Breast epithelium (tissue), 4 donors: ENCODE results near the gene IGSF3. TPM values are rescaled to one million over a fixed set of nuclear protein-coding genes. Genes with fewer than 3 reads are reported as not detected.

Experiments used
- DNase-seq, 2 donors: peaks; one replicate each; pipeline ENCODE4 v3.0.0-alpha.2; 2019; ENCODE audit warnings: low spot score in 2 of 2
- H3K27ac ChIP-seq, 2 donors: fragments of 200-600 bp; sonication (generic) in 1 of 2; one replicate each; pipeline ENCODE4 v1.5.1; 2016 to 2019; ENCODE audit warnings: mild to moderate bottlenecking in 1 of 2
- H3K27me3 ChIP-seq, 2 donors: fragments of 200-600 bp; sonication (generic) in 1 of 2; one replicate each; pipeline versions ENCODE4 v1.5.1 to v1.6.0; 2017 to 2019; ENCODE audit warnings: control low read depth in 1 of 2, mild to moderate bottlenecking in 1 of 2
- H3K36me3 ChIP-seq: fragments of 200-600 bp; one replicate; pipeline ENCODE4 v1.5.1; 2019
- H3K4me1 ChIP-seq, 2 donors: fragments of 200-600 bp; sonication (generic); one replicate each; pipeline ENCODE4 v1.5.1; 2016 to 2019; ENCODE audit warnings: control low read depth in 1 of 2
- H3K4me3 ChIP-seq, 3 donors: fragments of 200-600 bp; sonication (generic); 1 replicate in 2 of 3; 2 replicates in 1 of 3; pipeline ENCODE4 v1.5.1; 2016 to 2019; ENCODE audit warnings: mild to moderate bottlenecking in 3 of 3, moderate library complexity in 2 of 3
- H3K9me3 ChIP-seq, 2 donors: fragments of 200-600 bp; sonication (generic) in 1 of 2; one replicate each; pipeline ENCODE4 v1.5.1; 2016 to 2019; ENCODE audit warnings: control low read depth in 1 of 2
- CTCF ChIP-seq, 3 donors: fragments of 450-650 bp; IDR thresholded peaks; one replicate each; pipeline ENCODE4 v1.5.1; 2016 to 2017; ENCODE audit warnings: antibody characterized with exemption in 3 of 3, mild to moderate bottlenecking in 3 of 3, moderate library complexity in 3 of 3
- POLR2A ChIP-seq: fragments of 450-650 bp; IDR thresholded peaks from one replicate; pipeline ENCODE4 v1.6.1; 2016; ENCODE audit warnings: antibody characterized with exemption, mild to moderate bottlenecking, moderate library complexity
- POLR2AphosphoS5 ChIP-seq, 3 donors: sonication (generic); formaldehyde crosslinking; IDR thresholded peaks; one replicate each; pipeline ENCODE4 v1.6.1; 2017; ENCODE audit warnings: antibody characterized with exemption in 3 of 3
- intact Hi-C: fragments of 100-400 bp; cut with DNase I; formaldehyde crosslinking; loops from one replicate; pipeline ENCODE4 v1.15.1; 2023; ENCODE audit warnings: low total_unique reads
- total RNA-seq, 3 donors: library from RNA; depleted of rRNA; stranded (reverse); fragments of >200 nt; gene quantifications; one replicate each; pipeline ENCODE4 v1.1.0, GENCODE V29; 2016

The IGSF3 gene
- total RNA-seq, 3 donors from 2014 or later, result 1.1 to 21.6 (median 19.6) TPM

- Histone ChIP-seq H3K4me3 (no peak overlapping the region), H3K27me3 (no peaks in the 10 kb centered on the region), H3K27ac (no peak overlapping the region), H3K9me3 (no peaks in the 10 kb centered on the region), H3K36me3 (no peaks in the 10 kb centered on the region), H3K4me1 (no peaks in the 10 kb centered on the region)
- DNase-seq, result no peak
- intact Hi-C loops, result no loop called here
- TF ChIP-seq POLR2A, result no peak
- no peak for TF ChIP-seq CTCF (IDR thresholded peaks at IDR 0.05)
- no peak for TF ChIP-seq POLR2AphosphoS5 (IDR thresholded peaks at IDR 0.05)
These were observed 135.6 kb downstream of the IGSF3 start for GRCh38 chr1:116531917-116532316.

GRCh38 chr1:116529681-116530080 lies 137.9 kb downstream of the IGSF3 start:
- no peaks in the 10 kb centered on the region for H3K27me3 ChIP-seq
- no peaks in the 10 kb centered on the region for H3K36me3 ChIP-seq
- no peak for TF ChIP-seq CTCF (IDR thresholded peaks at IDR 0.05)
- no peak for TF ChIP-seq POLR2AphosphoS5 (IDR thresholded peaks at IDR 0.05)
- TF ChIP-seq POLR2A, result no peak
- H3K27ac ChIP-seq, result no peak overlapping the region
- no peak for DNase-seq
- intact Hi-C loops, result no loop called here
- H3K4me3 ChIP-seq, result no peak overlapping the region
- no peaks in the 10 kb centered on the region for H3K9me3 ChIP-seq
- no peaks in the 10 kb centered on the region for H3K4me1 ChIP-seq

- Histone ChIP-seq H3K27ac (no peak overlapping the region), H3K27me3 (no peaks in the 10 kb centered on the region), H3K4me3 (no peak overlapping the region), H3K9me3 (no peaks in the 10 kb centered on the region), H3K4me1 (no peaks in the 10 kb centered on the region), H3K36me3 (no peaks in the 10 kb centered on the region)
- no peak for DNase-seq
- TF ChIP-seq POLR2AphosphoS5 (IDR thresholded peaks at IDR 0.05) (no peak), CTCF (IDR thresholded peaks at IDR 0.05) (no peak), POLR2A (no peak)
- intact Hi-C loops, result no loop called here
These were observed 138.3 kb downstream of the IGSF3 start for GRCh38 chr1:116529199-116529631.

GRCh38 chr1:116528329-116529083 lies 139.0 kb downstream of the IGSF3 start:
- Histone ChIP-seq H3K27me3 (no peaks in the 10 kb centered on the region), H3K27ac (no peak overlapping the region), H3K4me3 (no peak overlapping the region), H3K36me3 (no peaks in the 10 kb centered on the region), H3K4me1 (no peaks in the 10 kb centered on the region), H3K9me3 (no peaks in the 10 kb centered on the region)
- TF ChIP-seq CTCF (IDR thresholded peaks at IDR 0.05), result no peak
- TF ChIP-seq POLR2A, result no peak
- no peak for TF ChIP-seq POLR2AphosphoS5 (IDR thresholded peaks at IDR 0.05)
- intact Hi-C loops, result no loop called here
- no peak for DNase-seq

DNA sequence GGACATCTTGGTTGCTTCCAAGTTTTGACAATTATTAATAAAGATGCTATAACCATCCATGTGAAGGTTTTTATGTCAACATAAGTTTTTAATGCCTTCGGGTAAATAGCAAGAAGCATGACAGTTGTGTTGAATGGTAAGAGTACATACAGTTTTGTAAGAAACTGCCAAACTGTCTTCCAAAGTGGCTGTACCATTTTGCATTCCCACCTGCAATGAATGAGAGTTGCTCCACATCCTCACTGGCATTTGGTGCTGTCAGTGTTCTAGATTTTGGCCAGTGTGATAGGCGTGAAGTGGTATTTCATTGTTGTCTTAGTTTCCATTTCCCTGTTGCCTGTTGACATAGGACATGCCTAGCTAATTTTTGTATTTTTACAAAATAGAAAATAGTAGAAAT lies 142.1 kb downstream of the IGSF3 start:
- H3K27ac ChIP-seq, result no peak overlapping the region
- TF ChIP-seq CTCF (IDR thresholded peaks at IDR 0.05), result no peak
- TF ChIP-seq POLR2AphosphoS5 (IDR thresholded peaks at IDR 0.05), result no peak
- no peak for TF ChIP-seq POLR2A
- no peak overlapping the region for H3K4me3 ChIP-seq
- H3K9me3 ChIP-seq, result no peaks in the 10 kb centered on the region
- H3K4me1 ChIP-seq, result no peaks in the 10 kb centered on the region
- DNase-seq, result no peak
- no peaks in the 10 kb centered on the region for H3K36me3 ChIP-seq
- intact Hi-C loops, result no loop called here
- no peaks in the 10 kb centered on the region for H3K27me3 ChIP-seq

Other genes with a start within 250 kb of the IGSF3 start
- 10 to 100 TPM; 22.0 to 31.4 (median 31.3) TPM for gene CD58, start 96.7 kb downstream of the IGSF3 start, total RNA-seq
- 1 to 10 TPM; 1.4 to 3.9 (median 3.5) TPM for gene CD2, start 86.7 kb upstream of the IGSF3 start, total RNA-seq
- 10 to 100 TPM; 10.6 to 30.8 (median 24.3) TPM for gene PTGFRN, start 242.2 kb upstream of the IGSF3 start, total RNA-seq